ENCODE results near the gene OR2A12.
"Not testable (repeated sequence)": the region's sequence is repeated elsewhere in the genome, so short reads cannot be mapped to it uniquely, and the experiment has no call there.

Gene OR2A12, protein sequence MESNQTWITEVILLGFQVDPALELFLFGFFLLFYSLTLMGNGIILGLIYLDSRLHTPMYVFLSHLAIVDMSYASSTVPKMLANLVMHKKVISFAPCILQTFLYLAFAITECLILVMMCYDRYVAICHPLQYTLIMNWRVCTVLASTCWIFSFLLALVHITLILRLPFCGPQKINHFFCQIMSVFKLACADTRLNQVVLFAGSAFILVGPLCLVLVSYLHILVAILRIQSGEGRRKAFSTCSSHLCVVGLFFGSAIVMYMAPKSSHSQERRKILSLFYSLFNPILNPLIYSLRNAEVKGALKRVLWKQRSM
- 0 reads per million in 3 experiments for total RNA-seq

DNA sequence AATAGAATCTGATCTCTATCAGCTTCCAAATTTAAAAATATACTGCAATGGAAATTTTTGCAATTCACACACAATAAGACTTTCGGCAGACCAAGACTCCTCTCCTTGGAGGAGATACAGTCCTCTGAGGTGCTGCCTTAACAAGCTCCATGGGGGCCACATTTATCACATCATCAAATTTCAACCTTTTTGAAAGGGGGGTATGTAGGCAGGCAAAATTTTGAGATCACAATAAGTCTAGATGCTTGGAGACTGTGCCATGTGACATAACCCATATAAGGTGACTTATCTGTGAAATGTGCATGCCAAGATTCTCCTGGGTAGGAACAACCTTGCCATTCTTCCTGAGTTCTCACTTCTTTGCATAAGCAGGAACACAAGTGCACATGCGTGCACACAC is at the start of gene OR2A12:
OR2A12 (plus strand) TSS at position 301 of the 400 bp plus-strand sequence. CDS start 8,830 bp downstream, outside the sequence.
- no peak for DNase-seq

DNA sequence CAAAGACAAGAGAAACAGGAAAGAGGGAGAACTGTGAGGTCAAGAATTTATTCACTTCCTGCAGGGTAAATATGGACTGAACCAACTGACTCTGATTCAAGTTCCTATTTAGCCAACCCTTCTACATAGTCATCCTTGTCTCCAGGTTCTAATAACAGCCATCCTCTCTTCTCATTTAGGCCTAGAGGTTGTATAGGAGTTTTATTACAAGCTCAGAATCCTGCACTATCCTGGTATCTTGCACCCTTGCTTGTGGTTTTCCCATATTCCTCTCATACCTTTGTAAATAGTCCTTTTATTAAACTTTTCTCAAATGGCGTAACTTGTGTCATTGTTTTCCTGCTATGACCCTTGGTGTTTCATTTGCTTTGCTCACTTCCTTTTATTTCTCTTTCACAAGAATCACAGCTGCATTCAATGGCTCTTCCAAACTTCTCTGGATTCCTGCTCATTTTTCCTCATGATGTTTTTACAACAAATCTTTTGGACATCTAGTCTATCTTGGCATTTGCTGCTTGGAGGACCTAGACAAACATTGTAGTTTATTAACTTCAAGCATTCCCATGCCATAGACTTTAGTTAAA is 49.7 kb upstream of the OR2A12 start:
- DNase-seq = no peak

DNA sequence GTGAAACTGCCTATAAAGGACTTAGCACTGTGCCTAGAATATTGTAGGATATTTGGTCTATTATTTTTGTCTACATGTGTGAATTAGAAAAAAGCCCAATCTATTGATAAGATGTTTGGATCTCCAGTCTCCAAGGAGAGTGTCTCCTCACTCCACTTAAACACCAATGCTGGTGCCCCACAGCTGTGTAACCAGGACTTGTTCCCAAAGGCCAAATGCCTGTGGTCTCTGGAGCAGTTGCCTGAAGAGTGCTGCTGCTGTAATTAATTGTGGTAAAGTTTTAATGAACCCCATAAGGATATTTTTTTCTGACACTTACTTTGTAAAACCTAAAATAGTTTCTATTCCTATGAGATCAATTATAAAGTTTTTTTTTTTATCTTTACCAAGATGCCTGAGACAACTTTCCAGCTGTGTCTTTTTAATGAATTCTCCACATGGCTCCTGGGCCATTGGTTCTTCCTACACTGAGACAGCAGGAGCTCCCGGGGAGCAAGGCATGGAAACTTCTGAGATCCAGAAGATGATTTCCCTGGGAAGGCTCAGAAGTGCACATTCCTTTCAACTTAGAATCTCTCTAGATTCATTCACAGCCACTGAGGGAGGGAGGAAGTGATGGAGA is 48.6 kb upstream of the OR2A12 start:
- DNase-seq = no peak

DNA sequence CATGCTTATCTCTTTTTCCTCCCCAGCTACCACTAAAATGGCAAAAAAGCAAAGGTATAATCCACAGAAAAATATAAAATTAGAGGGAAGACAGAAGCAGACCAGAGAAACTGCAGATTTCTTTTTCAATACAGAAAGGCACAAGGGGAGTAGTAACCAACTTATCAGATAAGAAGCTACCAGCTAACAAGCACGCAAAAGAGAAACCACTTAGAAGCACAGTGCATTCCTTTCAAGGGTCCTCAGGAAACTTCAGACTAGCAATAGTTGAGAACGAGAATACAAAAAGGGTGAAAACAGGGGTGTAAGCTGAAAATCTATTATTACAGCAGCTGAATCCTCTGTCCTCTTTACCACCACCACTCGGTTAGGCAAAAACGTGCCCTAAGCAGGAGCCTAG is 47.2 kb upstream of the OR2A12 start:
- DNase-seq = no peak

DNA sequence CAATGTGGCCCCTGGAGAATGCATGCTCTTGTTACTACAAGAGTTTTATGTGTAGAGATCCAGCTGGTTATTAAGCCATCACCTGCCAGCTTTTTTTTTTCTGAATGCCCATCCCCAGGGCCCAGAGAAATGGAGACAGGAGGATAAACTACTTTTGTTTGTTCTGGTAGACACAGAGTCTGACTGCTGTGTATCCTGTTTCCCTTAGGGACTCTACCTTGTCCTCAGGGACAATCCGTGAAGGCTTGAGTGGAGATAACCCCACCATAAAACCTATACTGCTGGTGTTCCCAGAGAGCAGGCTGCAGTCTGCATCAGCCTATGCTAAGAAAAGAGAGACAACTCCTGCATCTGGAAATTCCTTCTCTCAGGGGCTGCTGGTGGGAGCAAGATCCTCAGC is 37.4 kb upstream of the OR2A12 start, which contains the start of gene OR2A5:
OR2A5 (plus strand) TSS at position 301 of the 400 bp plus-strand sequence. CDS start 1,454 bp downstream, outside the sequence.
- DNase-seq = no peak

DNA sequence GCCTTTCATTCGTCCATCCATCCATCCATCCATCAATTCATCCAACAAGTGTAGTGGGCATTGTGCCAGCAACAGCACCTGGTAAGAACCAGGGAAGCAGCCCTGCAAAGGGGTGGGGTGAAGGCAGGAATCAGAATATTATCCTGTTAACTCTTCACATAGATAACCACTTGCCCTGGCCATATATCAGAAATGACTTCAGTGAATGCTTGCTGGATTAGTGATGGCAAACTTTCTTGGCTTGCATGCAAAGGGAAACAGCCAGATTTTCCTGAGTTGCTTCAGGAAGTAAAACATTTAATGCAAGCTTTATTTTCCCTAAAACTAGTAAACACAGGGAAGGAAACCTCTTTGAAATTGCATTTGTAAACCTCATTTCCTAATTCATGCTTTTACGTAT is 36.6 kb upstream of the OR2A12 start:
- no peak for DNase-seq

DNA sequence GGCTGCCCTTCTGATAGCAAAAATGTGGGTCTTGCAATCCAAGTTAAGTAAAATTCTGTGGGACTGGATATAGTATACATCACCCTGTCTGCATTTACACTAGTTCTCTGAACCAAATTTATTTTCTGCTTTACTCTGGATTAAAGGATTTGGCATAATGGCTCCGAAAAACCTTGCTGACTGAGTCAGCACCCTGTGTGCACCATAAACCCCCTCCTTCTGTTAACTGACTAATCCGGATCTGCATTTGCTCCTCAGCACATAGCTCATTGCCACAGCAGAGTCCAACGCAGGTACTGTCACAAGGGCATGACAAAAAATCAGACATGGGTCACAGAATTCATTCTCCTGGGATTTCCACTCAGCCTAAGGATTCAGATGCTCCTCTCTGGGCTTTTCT is 36.0 kb upstream of the OR2A12 start:
- no peak for DNase-seq

DNA sequence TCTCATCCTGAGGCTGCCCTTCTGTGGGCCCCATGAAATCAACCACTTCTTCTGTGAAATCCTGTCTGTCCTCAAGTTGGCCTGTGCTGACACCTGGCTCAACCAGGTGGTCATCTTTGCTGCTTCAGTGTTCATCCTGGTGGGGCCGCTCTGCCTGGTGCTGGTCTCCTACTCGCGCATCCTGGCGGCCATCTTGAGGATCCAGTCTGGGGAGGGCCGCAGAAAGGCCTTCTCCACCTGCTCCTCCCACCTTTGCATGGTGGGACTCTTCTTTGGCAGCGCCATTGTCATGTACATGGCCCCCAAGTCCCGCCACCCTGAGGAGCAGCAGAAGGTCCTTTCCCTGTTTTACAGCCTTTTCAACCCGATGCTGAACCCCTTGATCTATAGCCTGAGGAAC is 35.2 kb upstream of the OR2A12 start:
- not testable (repeated sequence) for DNase-seq

DNA sequence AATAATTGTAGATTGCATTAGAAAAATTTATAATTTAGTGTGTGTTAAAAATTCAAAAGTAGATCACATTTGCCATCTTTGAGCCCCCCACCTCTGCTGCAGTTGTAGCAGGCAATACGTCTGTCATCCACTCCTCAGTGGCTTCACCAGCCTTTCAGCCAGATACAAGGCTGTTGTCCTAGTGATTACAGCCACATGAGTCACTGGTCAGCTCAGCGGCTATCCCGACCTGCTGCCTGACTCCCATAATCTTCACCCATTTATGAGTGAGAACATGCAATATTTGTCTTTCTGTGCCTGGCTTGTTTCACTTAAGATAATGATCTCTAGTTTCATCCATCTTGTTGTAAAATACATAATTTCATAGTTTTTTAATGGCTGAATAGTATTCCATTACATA is 28.1 kb upstream of the OR2A12 start:
- no peak for DNase-seq

DNA sequence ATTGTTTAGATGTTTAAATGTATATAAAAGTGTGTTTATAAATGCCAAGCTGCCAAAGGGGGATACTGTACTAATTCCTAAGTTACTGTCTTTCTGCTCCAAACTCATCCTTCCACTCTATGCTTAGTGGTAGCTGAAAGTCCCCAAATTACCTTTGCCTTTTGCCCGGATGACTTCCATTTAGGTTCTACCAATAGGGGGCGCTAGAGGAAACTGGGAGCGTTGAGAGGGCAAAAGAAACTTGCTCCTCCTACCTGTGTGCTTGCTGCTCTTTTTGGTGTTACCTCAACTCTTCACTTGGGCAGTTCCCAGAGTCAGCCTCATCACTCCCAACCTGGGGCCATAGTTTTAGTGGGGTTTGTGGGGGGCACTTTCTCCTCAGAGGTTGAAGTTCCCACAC is 22.4 kb upstream of the OR2A12 start:
- no peak for DNase-seq

DNA sequence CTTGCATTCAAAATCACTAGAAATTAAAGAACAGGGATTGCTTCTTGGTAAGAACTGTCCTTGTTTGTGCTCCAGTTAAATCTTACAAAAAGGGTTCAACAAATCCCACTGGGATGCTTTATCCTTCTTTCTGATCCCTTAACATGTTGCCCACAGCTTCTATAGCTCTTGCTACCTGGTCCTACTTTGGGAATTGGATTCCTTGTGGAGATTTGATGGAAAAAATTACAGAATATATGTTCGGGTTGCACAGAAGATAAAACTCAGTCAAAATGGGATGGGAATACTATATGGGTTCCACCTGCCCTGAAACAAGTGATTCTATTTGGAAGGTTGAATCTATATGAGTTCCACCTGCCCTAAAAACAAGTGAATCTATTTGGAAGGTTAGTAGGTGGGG is 16.6 kb upstream of the OR2A12 start, which contains the start of gene OR2A25:
OR2A25 (plus strand) TSS at position 301 of the 400 bp plus-strand sequence. CDS start 4,409 bp downstream, outside the sequence.
- DNase-seq = no peak

DNA sequence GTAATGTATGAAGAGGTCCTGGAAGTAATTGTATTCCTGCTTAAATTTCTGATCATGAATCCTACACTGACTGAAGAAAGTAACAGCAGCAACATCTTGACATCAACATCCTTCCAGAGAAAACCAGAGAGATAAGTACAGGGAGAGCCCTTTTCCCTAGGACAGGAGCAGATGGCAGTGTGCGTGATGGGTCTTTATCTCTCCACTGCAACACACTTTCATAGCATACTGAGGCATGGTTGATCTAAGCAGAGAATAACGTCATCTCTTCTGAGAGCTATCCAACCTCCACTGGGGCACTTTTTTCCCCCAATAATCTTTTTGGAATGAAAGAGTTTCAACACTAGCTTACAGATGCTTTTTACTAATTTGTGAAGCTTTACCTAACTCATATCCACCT is 16.1 kb upstream of the OR2A12 start:
- no peak for DNase-seq

DNA sequence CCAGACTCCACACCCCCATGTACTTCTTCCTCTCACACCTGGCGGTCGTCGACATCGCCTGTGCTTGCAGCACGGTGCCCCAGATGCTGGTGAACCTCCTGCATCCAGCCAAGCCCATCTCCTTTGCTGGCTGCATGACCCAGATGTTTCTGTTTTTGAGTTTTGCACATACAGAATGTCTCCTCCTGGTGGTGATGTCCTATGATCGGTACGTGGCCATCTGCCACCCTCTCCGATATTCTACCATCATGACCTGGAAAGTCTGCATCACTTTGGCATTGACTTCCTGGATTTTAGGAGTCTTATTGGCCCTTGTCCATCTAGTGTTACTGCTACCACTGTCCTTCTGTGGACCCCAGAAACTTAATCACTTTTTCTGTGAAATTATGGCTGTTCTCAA is 11.7 kb upstream of the OR2A12 start:
- DNase-seq = no peak

DNA sequence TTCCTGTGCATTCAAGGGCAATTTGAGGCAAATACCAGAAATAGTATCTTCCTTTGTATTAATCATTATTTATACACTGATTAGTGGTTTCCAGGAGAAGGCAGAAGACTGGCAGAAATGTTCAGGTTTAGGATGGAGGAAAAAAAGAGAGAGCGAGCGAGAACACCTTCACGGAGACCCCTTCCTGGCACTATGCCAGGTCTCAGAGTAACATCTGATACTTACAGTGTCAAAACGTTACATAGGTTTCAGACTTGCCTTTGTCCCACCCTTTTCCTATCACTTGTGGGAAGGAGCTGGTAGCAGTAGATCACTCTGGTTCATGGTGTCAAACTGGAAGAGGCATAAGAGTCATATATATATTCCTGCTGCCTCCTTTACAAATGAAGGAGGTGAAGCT is 652 bp downstream of the OR2A12 start:
- no peak for DNase-seq

DNA sequence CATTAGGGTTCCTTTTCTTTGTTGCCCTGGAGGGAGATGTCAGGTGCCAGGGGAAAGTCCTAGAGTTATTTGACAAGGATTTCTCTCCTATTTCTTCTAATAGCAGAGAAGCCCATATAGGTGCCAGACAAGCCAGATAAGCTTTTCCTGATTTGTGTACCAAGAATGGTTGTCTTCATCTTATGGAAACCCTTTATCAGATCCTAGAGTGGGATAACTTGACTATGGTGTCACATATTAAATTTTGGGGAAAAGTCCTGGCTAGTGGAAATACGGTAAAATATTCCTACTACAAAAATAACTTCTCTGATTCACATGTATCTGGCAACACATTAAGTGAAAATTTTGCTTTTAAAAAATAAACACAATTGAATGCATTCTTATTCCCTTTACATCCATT is 1.2 kb downstream of the OR2A12 start:
- no peak for DNase-seq

DNA sequence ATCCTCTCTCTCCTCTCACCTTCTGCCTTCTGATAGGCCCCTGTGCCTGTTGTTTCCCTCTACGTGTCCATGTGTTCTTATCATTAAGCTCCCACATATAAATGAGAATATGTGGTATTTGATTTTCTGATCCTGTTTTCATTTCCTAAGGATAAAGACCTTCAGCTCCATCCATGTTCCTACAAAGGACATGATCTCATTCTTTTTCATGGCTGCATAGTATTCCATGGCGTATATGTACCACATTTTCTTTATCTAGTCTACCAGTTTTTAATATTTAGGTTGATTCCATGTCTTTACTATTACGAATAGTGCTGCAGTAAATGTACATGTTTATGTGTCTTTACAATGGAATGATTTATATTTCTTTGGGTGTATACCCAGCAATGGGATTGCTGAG is 4.6 kb downstream of the OR2A12 start:
- no peak for DNase-seq

DNA sequence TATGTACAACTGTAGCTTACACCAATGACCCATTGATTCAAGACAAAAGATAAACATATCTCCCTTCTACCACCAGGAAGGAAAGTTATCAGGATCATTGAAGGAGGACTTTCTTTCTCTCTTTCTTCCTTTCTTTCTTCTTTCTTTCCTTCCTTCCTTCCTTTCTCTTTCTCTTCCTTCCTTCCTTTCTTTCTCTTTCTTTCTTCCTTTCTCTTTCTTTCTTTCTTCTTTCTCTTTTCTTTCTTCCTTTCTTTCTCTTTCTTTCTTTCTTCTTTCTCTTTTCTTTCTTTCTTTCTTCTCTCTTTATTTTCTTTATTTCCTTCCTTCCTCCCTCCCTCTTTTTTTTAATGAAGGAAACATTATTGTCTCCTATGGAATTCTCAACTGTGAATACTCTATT is 12.7 kb downstream of the OR2A12 start:
- no peak for DNase-seq

DNA sequence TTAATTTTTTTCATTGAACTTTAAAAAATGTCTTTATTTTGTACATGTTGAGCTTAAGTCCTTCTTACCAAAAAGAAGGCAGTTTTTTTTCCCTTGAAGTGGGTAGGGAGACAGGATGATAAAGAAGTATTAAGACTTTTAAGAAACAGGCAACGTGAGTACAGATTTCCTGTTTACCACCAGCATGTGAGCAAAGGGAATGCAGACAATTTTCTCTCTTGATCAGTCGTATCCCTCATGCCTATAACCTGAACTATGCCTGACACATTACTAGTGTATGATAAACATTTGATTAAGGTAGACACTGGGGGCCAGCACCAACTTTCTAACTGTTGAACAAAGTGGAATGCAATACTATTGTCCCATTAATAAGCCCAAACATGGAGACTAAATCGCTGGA is 14.5 kb downstream of the OR2A12 start:
- DNase-seq = no peak

DNA sequence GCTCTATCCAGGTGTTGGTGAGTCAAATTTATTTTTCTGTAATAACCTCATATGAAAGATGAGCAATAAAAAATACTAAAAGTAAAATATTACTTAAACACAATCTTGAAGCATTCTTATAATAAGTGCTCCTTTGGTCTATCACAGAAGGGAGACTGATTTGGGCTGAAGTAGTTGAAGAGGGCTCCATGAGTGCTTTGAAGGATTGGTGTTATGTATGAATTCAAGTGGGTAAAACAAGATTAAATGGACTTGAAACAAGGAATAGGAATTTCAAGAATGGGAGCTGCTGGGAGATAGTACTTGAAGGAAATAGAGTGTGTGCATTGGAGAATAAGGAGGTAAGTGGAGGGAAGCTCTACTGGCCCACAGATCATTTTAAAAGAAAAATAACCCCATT is 16.0 kb downstream of the OR2A12 start:
- DNase-seq = no peak

DNA sequence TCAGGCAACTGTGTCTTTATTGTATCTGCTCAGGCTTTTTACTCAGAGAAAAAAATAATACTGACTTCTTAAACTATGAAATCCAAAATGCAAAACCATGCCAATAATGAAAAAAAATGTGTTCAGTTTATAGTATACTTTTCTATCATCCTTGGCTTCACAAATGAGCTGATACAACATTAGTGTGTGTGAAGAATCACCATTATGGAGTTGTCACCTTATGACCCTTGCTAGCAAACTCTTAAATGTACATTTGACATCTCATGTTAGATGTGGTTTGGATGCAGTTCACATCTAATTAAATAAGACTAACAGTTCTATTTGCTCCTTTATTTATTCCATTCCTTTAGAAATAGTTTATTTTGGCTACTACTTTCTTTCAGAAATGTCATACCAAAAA is 19.1 kb downstream of the OR2A12 start:
- no peak for DNase-seq

DNA sequence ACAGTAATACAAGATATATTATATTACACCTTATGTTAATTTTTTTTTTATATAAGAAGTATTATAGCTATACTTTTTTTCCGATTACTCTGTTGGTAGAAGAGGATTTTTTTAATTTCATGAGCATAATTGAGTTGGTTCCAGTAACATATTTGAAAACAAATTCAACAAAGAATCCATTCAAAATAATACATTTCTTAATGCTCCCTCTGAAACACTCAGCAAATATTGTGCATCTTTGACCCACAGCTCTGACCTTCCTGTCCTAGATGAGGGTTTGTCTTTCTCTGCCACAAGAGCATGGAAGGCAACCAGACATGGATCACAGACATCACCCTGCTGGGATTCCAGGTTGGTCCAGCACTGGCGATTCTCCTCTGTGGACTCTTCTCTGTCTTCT is 23.2 kb downstream of the OR2A12 start, which contains the start of gene OR2A2:
OR2A2 (plus strand) TSS at position 301 of the 400 bp plus-strand sequence; CDS start at position 301, 0 bp downstream.
- no peak for DNase-seq

DNA sequence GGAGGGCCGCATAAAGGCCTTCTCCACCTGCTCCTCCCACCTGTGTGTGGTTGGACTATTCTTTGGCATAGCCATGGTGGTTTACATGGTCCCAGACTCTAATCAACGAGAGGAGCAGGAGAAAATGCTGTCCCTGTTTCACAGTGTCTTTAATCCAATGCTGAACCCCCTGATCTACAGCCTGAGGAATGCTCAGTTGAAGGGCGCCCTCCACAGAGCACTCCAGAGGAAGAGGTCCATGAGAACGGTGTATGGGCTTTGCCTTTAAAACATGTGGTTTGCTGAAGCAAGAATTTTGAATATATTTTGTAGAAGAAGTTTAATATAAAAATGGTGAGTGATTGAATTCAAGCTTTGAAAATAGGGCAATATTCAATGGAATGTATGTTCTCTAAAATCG is 24.2 kb downstream of the OR2A12 start:
- no peak for DNase-seq

DNA sequence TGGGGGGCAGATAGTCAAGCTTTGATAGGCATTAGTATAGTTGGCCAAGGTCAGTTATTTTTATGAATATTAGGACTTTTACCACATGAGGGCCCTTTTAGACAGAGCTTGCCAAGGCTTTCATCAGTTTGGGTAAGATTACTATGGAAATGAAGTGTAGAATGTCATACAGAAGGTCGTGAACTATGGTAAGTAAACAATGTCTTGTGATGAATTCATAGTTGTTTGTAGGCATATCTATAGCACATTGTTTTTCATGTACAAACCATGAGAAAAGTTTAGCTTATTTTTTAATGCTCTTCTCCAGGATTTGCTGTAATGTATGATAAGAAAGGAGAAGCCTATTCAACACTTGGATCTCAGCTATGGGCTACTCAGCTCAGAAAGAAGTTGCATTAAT is 27.6 kb downstream of the OR2A12 start:
- no peak for DNase-seq

DNA sequence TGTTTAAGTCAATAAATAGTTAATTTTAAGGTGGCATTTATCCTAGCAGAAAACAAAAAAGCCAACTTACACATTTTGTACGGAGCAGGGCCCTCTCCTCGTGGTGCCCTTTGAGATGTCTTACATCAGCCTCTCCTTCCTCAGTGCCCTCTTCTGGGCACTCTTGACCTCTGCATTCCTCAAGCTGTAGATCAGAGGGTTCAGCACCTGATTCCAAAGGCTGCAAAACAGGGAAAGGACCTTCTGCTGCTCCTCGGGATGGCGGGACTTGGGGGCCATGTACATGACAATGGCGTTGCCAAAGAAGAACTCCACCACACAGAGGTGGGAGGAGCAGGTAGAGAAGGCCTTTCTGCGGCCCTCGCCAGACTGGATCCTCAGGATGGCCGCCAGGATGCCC is 32.3 kb downstream of the OR2A12 start:
- DNase-seq = no peak
